ENCODE data around the gene ADRM1. TPM values are rescaled to one million over a fixed set of nuclear protein-coding genes. Genes with fewer than 3 reads are reported as not detected.

ADRM1 gene
- total and polyA plus RNA-seq, 12 donors: 50.6 to 254 (median 126) TPM

DNA sequence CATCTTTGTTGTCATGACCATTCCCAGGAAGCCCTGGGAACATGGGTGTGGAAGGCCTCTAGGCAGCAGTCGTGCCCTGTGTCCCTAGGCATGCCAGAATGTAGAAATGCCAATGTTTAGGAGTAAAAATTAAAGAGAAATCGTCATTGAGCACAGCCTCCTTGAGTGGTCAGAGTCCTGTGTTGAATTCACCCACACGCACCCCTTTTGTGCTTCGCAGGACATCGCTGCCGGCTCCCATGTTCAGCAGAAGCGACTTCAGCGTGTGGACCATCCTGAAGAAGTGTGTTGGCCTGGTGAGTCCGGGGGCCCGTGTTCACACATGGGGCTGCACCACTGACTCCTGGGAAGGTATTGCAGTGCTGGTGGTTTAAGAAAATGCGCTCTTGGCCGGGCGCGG lies 39.4 kb upstream of the ADRM1 start:
- DNase-seq: no peak
- no peak overlapping the region for H3K27ac ChIP-seq
- peaks cover 0 to 52% of the 10 kb centered on the region in 2 donors for H3K36me3 ChIP-seq (replicated peaks in 1 of 2)
- TF ChIP-seq, protein P1, sequence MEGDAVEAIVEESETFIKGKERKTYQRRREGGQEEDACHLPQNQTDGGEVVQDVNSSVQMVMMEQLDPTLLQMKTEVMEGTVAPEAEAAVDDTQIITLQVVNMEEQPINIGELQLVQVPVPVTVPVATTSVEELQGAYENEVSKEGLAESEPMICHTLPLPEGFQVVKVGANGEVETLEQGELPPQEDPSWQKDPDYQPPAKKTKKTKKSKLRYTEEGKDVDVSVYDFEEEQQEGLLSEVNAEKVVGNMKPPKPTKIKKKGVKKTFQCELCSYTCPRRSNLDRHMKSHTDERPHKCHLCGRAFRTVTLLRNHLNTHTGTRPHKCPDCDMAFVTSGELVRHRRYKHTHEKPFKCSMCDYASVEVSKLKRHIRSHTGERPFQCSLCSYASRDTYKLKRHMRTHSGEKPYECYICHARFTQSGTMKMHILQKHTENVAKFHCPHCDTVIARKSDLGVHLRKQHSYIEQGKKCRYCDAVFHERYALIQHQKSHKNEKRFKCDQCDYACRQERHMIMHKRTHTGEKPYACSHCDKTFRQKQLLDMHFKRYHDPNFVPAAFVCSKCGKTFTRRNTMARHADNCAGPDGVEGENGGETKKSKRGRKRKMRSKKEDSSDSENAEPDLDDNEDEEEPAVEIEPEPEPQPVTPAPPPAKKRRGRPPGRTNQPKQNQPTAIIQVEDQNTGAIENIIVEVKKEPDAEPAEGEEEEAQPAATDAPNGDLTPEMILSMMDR (IDR thresholded peaks at IDR 0.05): no peak
- TF ChIP-seq POLR2A (IDR thresholded peaks at IDR 0.05): no peak
- no peaks in the 10 kb centered on the region for H3K9me3 ChIP-seq (replicated peaks in 1 of 3)
- H3K27me3 ChIP-seq: no peaks in the 10 kb centered on the region
- no peak overlapping the region for H3K4me3 ChIP-seq
- WGBS, 4 donors: 89 to 96% (median 94%) methylated on average over 14 of the region's 14 CpGs
- intact Hi-C loops (cut with DNase I): no loop called here
- H3K4me1 ChIP-seq (replicated peaks in 1 of 2): peaks cover 5 to 10% of the 10 kb centered on the region in 2 donors

DNA sequence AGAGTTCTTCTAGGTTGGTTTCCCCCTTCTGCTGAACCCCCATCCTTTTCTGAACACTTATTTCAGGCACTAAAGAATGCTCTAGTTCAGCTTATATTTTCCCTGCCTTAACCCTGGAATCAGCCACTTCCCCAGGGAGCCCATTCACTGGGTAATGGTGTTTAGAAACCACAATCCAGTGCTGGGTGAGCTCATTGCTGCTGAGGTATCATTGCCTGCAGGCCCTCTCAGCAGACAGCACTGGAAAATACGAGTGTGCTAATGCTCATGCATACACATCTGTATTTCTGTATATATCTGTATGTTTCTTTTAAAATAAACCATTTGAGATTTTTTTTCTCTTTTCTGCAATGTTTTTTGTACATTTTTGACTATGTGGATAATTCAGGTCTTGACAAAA lies 37.4 kb upstream of the ADRM1 start:
- H3K4me1 ChIP-seq (replicated peaks in 1 of 2): peaks cover 0 to 14% of the 10 kb centered on the region in 2 donors
- intact Hi-C loops (cut with DNase I): no loop called here
- no peak overlapping the region for H3K27ac ChIP-seq
- no peaks in the 10 kb centered on the region for H3K27me3 ChIP-seq
- DNase-seq: no peak
- peaks cover 0 to 49% of the 10 kb centered on the region in 2 donors for H3K36me3 ChIP-seq (replicated peaks in 1 of 2)
- TF ChIP-seq, protein P1 (IDR thresholded peaks at IDR 0.05): no peak
- TF ChIP-seq POLR2A (IDR thresholded peaks at IDR 0.05): no peak
- 95 to 100% (median 99%) methylated on average over 1 of the region's 1 CpG for WGBS, 4 donors
- H3K4me3 ChIP-seq: no peak overlapping the region
- no peaks in the 10 kb centered on the region for H3K9me3 ChIP-seq (replicated peaks in 1 of 3)

DNA sequence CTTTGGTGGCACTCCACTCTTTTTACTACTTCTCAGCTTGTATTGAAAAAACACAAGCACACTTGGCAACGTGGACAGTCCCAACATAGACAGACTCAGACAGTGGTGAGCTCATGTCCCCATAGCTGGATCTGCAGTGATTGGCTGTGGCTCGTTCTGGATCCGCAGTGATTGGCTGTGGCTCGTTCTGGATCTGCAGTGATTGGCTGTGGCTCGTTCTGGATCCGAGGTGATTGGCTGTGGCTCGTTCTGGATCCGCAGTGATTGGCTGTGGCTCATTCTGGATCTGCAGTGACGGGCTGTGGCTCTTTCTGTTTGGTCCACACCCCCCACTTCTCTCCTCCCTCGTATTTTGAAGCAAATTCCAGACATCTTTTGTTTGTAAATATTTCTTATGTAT lies 36.5 kb upstream of the ADRM1 start:
- no peak overlapping the region for H3K27ac ChIP-seq
- H3K27me3 ChIP-seq: no peaks in the 10 kb centered on the region
- peak in 1 of 7 donors; percentile 25 for DNase-seq
- no peak for TF ChIP-seq POLR2A (IDR thresholded peaks at IDR 0.05)
- TF ChIP-seq, protein P1 (IDR thresholded peaks at IDR 0.05): no peak
- WGBS, 4 donors: 84 to 97% (median 90%) methylated on average over 9 to 10 of the region's 10 CpGs
- peaks cover 0 to 14% of the 10 kb centered on the region in 2 donors for H3K4me1 ChIP-seq (replicated peaks in 1 of 2)
- H3K4me3 ChIP-seq: no peak overlapping the region
- H3K9me3 ChIP-seq (replicated peaks in 1 of 3): no peaks in the 10 kb centered on the region
- H3K36me3 ChIP-seq (replicated peaks in 1 of 2): peaks cover 0 to 40% of the 10 kb centered on the region in 2 donors
- intact Hi-C loops (cut with DNase I): no loop called here

DNA sequence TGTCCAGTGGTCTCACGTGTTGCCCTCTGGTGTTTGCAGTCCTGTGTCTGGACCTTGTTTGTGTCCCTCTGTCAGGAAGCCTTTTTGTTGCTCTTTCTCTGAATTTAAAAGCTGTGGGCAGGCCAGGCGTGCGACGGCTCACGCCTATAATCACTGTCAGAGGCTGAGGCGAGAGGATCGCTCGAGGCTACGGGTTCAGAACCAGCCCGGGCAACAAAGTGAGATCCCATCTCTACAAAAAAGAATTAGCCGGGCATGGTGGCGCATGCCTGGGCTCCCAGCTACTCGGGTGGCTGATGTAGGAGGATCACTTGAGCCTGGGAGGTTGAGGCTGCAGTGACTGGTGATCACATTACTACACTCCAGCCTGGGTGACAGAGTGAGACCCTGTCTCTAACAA lies 35.9 kb upstream of the ADRM1 start:
- no peak for DNase-seq
- H3K36me3 ChIP-seq (replicated peaks in 1 of 2): peaks cover 0 to 38% of the 10 kb centered on the region in 2 donors
- intact Hi-C loops (cut with DNase I): no loop called here
- TF ChIP-seq, protein P1 (IDR thresholded peaks at IDR 0.05): no peak
- no peak for TF ChIP-seq POLR2A (IDR thresholded peaks at IDR 0.05)
- peak overlapping the region in 2 of 5 donors; percentile 43 to 53 for H3K27ac ChIP-seq
- peaks cover 0 to 14% of the 10 kb centered on the region in 2 donors for H3K4me1 ChIP-seq (replicated peaks in 1 of 2)
- no peak overlapping the region for H3K4me3 ChIP-seq
- no peaks in the 10 kb centered on the region for H3K27me3 ChIP-seq
- 95 to 98% (median 96%) methylated on average over 13 of the region's 13 CpGs for WGBS, 4 donors
- no peaks in the 10 kb centered on the region for H3K9me3 ChIP-seq (replicated peaks in 1 of 3)

Measured in adrenal gland (tissue), 12 donors.